Measurements from ENCODE around the gene LRRC34. TPM values are rescaled to one million over a fixed set of nuclear protein-coding genes. Genes with fewer than 3 reads are reported as not detected.

LRRC34 gene
- total RNA-seq, 1 donor from 2014 or later: 2.2 TPM

GRCh38 chr3:169804681-169805080, 8.0 kb downstream of the LRRC34 start:
- no peak for DNase-seq (ENCODE audit: low spot score)
- H3K36me3 Mint-ChIP-seq (ENCODE audit: low read depth): peaks cover 3% of the 10 kb centered on the region
- H3K9me3 Mint-ChIP-seq (ENCODE audit: low read depth): no peaks in the 10 kb centered on the region
- no peaks in the 10 kb centered on the region for H3K27me3 Mint-ChIP-seq (ENCODE audit: low read depth)
- TF ChIP-seq, protein P1, sequence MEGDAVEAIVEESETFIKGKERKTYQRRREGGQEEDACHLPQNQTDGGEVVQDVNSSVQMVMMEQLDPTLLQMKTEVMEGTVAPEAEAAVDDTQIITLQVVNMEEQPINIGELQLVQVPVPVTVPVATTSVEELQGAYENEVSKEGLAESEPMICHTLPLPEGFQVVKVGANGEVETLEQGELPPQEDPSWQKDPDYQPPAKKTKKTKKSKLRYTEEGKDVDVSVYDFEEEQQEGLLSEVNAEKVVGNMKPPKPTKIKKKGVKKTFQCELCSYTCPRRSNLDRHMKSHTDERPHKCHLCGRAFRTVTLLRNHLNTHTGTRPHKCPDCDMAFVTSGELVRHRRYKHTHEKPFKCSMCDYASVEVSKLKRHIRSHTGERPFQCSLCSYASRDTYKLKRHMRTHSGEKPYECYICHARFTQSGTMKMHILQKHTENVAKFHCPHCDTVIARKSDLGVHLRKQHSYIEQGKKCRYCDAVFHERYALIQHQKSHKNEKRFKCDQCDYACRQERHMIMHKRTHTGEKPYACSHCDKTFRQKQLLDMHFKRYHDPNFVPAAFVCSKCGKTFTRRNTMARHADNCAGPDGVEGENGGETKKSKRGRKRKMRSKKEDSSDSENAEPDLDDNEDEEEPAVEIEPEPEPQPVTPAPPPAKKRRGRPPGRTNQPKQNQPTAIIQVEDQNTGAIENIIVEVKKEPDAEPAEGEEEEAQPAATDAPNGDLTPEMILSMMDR (IDR thresholded peaks at IDR 0.05): no peak
- no peaks in the 10 kb centered on the region for H3K4me1 Mint-ChIP-seq (ENCODE audit: low read depth)
- H3K27ac Mint-ChIP-seq (ENCODE audit: unreplicated experiment): no peak overlapping the region
- H3K4me3 Mint-ChIP-seq (ENCODE audit: unreplicated experiment): no peak overlapping the region

- H3K4me3 Mint-ChIP-seq (ENCODE audit: unreplicated experiment): no peak overlapping the region
- no peak for DNase-seq (ENCODE audit: low spot score)
- TF ChIP-seq, protein P1 (IDR thresholded peaks at IDR 0.05): no peak
- H3K27me3 Mint-ChIP-seq (ENCODE audit: low read depth): no peaks in the 10 kb centered on the region
- H3K27ac Mint-ChIP-seq (ENCODE audit: unreplicated experiment): no peak overlapping the region
- no peaks in the 10 kb centered on the region for H3K9me3 Mint-ChIP-seq (ENCODE audit: low read depth)
- H3K36me3 Mint-ChIP-seq (ENCODE audit: low read depth): peaks cover 6% of the 10 kb centered on the region
- no peaks in the 10 kb centered on the region for H3K4me1 Mint-ChIP-seq (ENCODE audit: low read depth)
These were observed 20.3 kb downstream of the LRRC34 start for GRCh38 chr3:169792359-169792758.

- H3K27me3 Mint-ChIP-seq (ENCODE audit: low read depth): no peaks in the 10 kb centered on the region
- TF ChIP-seq, protein P1 (IDR thresholded peaks at IDR 0.05): no peak
- H3K9me3 Mint-ChIP-seq (ENCODE audit: low read depth): no peaks in the 10 kb centered on the region
- H3K27ac Mint-ChIP-seq (ENCODE audit: unreplicated experiment): no peak overlapping the region
- no peaks in the 10 kb centered on the region for H3K4me1 Mint-ChIP-seq (ENCODE audit: low read depth)
- no peak for DNase-seq (ENCODE audit: low spot score)
- peaks cover 11% of the 10 kb centered on the region for H3K36me3 Mint-ChIP-seq (ENCODE audit: low read depth)
- no peak overlapping the region for H3K4me3 Mint-ChIP-seq (ENCODE audit: unreplicated experiment)
These were observed 21.8 kb downstream of the LRRC34 start for GRCh38 chr3:169790687-169791429.

DNA sequence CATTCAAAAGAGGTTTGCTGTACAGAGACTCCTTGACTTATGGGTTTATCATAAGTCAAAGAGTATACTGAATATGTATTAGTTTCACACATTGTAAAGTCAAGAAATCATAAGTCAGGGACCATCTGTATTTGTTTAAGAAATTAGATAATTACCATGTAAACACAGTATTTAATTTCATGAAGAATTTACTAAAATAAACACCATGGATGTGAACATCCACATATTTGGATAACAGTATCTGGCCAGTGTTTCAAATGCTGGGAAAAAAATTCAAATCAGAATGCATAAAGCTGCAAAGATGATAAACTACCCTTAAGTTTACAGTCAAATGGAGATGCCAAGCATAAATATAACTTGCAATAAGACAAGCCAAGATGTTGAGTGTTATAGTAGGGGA, 22.5 kb downstream of the LRRC34 start:
- no peak for DNase-seq (ENCODE audit: low spot score)
- Mint-ChIP-seq H3K9me3 (ENCODE audit: low read depth) (no peaks in the 10 kb centered on the region), H3K4me3 (ENCODE audit: unreplicated experiment) (no peak overlapping the region), H3K4me1 (ENCODE audit: low read depth) (no peaks in the 10 kb centered on the region), H3K36me3 (ENCODE audit: low read depth) (peaks cover 15% of the 10 kb centered on the region), H3K27me3 (ENCODE audit: low read depth) (no peaks in the 10 kb centered on the region), H3K27ac (ENCODE audit: unreplicated experiment) (no peak overlapping the region)
- TF ChIP-seq, protein P1 (IDR thresholded peaks at IDR 0.05): no peak

- Mint-ChIP-seq H3K36me3 (ENCODE audit: low read depth) (peaks cover 16% of the 10 kb centered on the region), H3K4me3 (ENCODE audit: unreplicated experiment) (no peak overlapping the region), H3K9me3 (ENCODE audit: low read depth) (no peaks in the 10 kb centered on the region), H3K27me3 (ENCODE audit: low read depth) (no peaks in the 10 kb centered on the region), H3K27ac (ENCODE audit: unreplicated experiment) (no peak overlapping the region), H3K4me1 (ENCODE audit: low read depth) (no peaks in the 10 kb centered on the region)
- no peak for DNase-seq (ENCODE audit: low spot score)
- TF ChIP-seq, protein P1 (IDR thresholded peaks at IDR 0.05): no peak
These were observed 24.9 kb downstream of the LRRC34 start for GRCh38 chr3:169787791-169788190.
